Measurements from ENCODE around the gene CLK1. TPM values are rescaled to one million over a fixed set of nuclear protein-coding genes. Genes with fewer than 3 reads are reported as not detected.

The CLK1 gene
- total and polyA plus RNA-seq, 2 donors (not counting 3 experiments of a cell fraction or from before 2014, with no cell fraction given) = 61.4 to 92.4 TPM

- no peak for TF ChIP-seq EZH2 (IDR thresholded peaks at IDR 0.05; ENCODE audit: borderline replicate concordance, low read depth, low read length, severe bottlenecking)
- no peak for TF ChIP-seq MYC (IDR thresholded peaks at IDR 0.05; ENCODE audit: low read depth, low read length)
- TF ChIP-seq POLR2AphosphoS5 (IDR thresholded peaks at IDR 0.05; ENCODE audit: insufficient read depth, low read depth, low read length) = no peak
- no peak for TF ChIP-seq GATA2 (IDR thresholded peaks at IDR 0.05; ENCODE audit: insufficient read depth, insufficient read length, low read depth, low read length)
- no peak for TF ChIP-seq CTCF (IDR thresholded peaks at IDR 0.05; ENCODE audit: extremely low read depth in 1 of 2, insufficient read depth in 1 of 2, low read depth in 1 of 2, low read length in 2 of 2)
- TF ChIP-seq POLR2A (IDR thresholded peaks at IDR 0.05; ENCODE audit: low read depth, low read length) = no peak
- no peak for TF ChIP-seq MAX (IDR thresholded peaks at IDR 0.05; ENCODE audit: insufficient read depth, insufficient read length)
- no peak for TF ChIP-seq JUN (IDR thresholded peaks at IDR 0.05; ENCODE audit: borderline replicate concordance, insufficient read depth, insufficient read length, low read depth)
- no peak for TF ChIP-seq FOS (IDR thresholded peaks at IDR 0.05; ENCODE audit: borderline replicate concordance, insufficient read depth, low read length)
- POLR2A ChIA-PET = interaction anchor here (0.7 kb wide), 1 partner anchor 16 kb away, joined by 4 read pairs; no protein-coding TSS in a partner anchor
- FAIRE-seq = no peak
These were observed 49.2 kb upstream of the CLK1 start for GRCh38 chr2:200913654-200914053.

More at GRCh38 chr2:200913654-200914053, 49.2 kb upstream of the CLK1 start:
- dilution Hi-C loops (cut with MboI; ENCODE audit: extremely low pct_ligation_motif_present, low sequenced_read_pairs) = loop anchor here (25.0 kb wide), 1 partner anchor 274 kb away; the partner anchor contains the start of gene CASP10
- no peak overlapping the region for H3K9ac ChIP-seq (replicated peaks; ENCODE audit: extremely low read depth, insufficient read depth, low read length)
- no peak for DNase-seq (ENCODE audit: low read depth, low spot score)
- peaks cover 8 to 21% of the 10 kb centered on the region in 2 experiments for H3K36me3 ChIP-seq (ENCODE audit: control insufficient read depth in 2 of 2, extremely low read depth in 1 of 2, insufficient read depth in 2 of 2, low read length in 2 of 2)
- no peaks in the 10 kb centered on the region for H4K20me1 ChIP-seq (replicated peaks; ENCODE audit: control insufficient read depth, extremely low read depth, insufficient read depth, low read length)
- H2AFZ ChIP-seq (ENCODE audit: low read depth, low read length) = no peak overlapping the region
- H3K4me1 ChIP-seq (ENCODE audit: control insufficient read depth, extremely low read depth, insufficient read depth, low read length) = no peaks in the 10 kb centered on the region
- H3K9me3 ChIP-seq (replicated peaks; ENCODE audit: control insufficient read depth, insufficient read depth, low read length) = no peaks in the 10 kb centered on the region
- no peak overlapping the region for H3K4me2 ChIP-seq (ENCODE audit: insufficient read depth, low read length)
- H3K9me1 ChIP-seq (replicated peaks; ENCODE audit: control insufficient read depth, extremely low read depth, insufficient read depth, low read length) = no peaks in the 10 kb centered on the region
- H3K4me3 ChIP-seq (replicated peaks in 1 of 3; ENCODE audit: insufficient read depth in 1 of 3, low read depth in 1 of 3, low read length in 3 of 3) = no peak overlapping the region
- intact Hi-C loops (cut with micrococcal nuclease) = no loop called here
- no TSS peak for BruUV-seq (replicated peaks)
- H3K79me2 ChIP-seq (ENCODE audit: control insufficient read depth, insufficient read depth, low read length) = no peaks in the 10 kb centered on the region
- no peak overlapping the region for H3K27ac ChIP-seq (ENCODE audit: insufficient read depth, low read depth, low read length)
- CTCF ChIA-PET = interaction anchor here (1.1 to 2.4 kb wide), 5 partner anchors 8 to 264 kb away, joined by 3 to 8 read pairs (median 5); no protein-coding TSS in a partner anchor
- no peaks in the 10 kb centered on the region for H3K27me3 ChIP-seq (ENCODE audit: control insufficient read depth in 2 of 2, insufficient read depth in 2 of 2, low read length in 2 of 2)

All from endothelial cell of umbilical vein (primary cell).